Peyer's patch (tissue), 4 donors: ENCODE data around the gene AUTS2.

ENCODE experiments used
- POLR2A ChIP-seq, 2 donors: fragments of 450-650 bp; IDR thresholded peaks; one replicate each; pipeline ENCODE4 v1.5.1; 2017; ENCODE audit warnings: antibody characterized with exemption in 2 of 2, mild to moderate bottlenecking in 2 of 2, moderate library complexity in 2 of 2
- TF ChIP-seq, protein P1 (sequence below), 6 experiments: fragments of 450-650 bp in 4 of 6; fragments of 200-600 bp in 2 of 6; sonication (generic) in 1 of 6; IDR thresholded peaks; one replicate each; pipeline ENCODE4 v1.5.1; 2017 to 2019; ENCODE audit warnings: antibody characterized with exemption in 6 of 6, mild to moderate bottlenecking in 3 of 6, moderate library complexity in 1 of 6

DNA sequence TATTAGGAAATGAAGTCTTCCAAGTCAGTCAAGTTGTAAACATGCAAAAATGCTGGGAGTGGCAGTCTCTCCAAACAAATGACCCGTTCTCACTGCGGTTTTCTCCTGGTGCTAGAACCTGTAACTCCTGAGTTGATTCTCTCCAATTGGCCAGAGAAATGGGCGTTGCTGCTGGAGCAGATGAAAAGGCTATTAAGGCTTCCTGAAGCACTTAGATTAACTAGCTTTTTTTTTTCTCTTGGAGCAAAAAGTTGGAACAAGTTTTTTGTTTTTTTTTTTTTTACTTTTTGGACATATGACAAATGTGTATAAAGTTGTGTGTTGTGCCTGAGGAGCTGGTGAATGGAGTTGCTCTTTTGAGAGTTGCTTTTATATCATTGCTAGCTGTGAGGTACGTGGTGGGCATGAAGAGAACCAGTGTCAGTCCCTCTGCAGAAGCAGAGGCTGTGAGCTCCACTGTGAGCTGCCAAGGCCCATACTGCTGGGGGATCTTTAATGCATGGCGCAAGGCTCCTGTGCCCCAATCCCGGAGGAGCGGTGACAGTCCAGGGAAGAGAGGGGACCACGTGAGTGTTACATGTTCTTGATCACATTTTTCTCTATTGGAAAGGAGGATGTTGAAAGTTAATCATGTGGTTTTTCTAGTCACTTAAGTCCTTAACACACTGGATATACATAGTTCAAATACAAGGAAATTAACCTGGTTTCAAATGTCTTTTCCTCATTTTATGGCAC, 1140.0 kb downstream of the AUTS2 start:
- TF ChIP-seq, protein P1, sequence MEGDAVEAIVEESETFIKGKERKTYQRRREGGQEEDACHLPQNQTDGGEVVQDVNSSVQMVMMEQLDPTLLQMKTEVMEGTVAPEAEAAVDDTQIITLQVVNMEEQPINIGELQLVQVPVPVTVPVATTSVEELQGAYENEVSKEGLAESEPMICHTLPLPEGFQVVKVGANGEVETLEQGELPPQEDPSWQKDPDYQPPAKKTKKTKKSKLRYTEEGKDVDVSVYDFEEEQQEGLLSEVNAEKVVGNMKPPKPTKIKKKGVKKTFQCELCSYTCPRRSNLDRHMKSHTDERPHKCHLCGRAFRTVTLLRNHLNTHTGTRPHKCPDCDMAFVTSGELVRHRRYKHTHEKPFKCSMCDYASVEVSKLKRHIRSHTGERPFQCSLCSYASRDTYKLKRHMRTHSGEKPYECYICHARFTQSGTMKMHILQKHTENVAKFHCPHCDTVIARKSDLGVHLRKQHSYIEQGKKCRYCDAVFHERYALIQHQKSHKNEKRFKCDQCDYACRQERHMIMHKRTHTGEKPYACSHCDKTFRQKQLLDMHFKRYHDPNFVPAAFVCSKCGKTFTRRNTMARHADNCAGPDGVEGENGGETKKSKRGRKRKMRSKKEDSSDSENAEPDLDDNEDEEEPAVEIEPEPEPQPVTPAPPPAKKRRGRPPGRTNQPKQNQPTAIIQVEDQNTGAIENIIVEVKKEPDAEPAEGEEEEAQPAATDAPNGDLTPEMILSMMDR (IDR thresholded peaks at IDR 0.05): no peak
- no peak for TF ChIP-seq POLR2A (IDR thresholded peaks at IDR 0.05)
